Retinal pigment epithelial cell (primary cell): Measurements from ENCODE around the gene LCA5L.
A peak's percentile ranks its signal among the peaks of the same experiment; 100 is the strongest.
"Not testable (repeated sequence)": the region's sequence is repeated elsewhere in the genome, so short reads cannot be mapped to it uniquely, and the experiment has no call there.

Source experiments
- DNase-seq: peaks from one replicate; pipeline ENCODE4 v3.0.0-alpha.2; 2010; ENCODE audit warnings: low read depth
- H3K4me3 ChIP-seq: 2 replicates; pipeline ENCODE4 v1.5.1; 2011; ENCODE audit warnings: mild to moderate bottlenecking, low read length, control low read depth, moderate library complexity
- CTCF ChIP-seq: conservative IDR thresholded peaks from 2 replicates; pipeline ENCODE4 v1.5.1; 2011; ENCODE audit warnings: low read depth, low read length, control low read depth, inconsistent platforms

Gene LCA5L

GRCh38 chr21:39381009-39381408 lies 64.6 kb downstream of the LCA5L start:
- no peak for DNase-seq
- H3K4me3 ChIP-seq: peak overlapping the region; percentile 93
- no peak for TF ChIP-seq CTCF

- TF ChIP-seq CTCF: no peak
- peak; percentile 61 for DNase-seq
- H3K4me3 ChIP-seq: peak overlapping the region; percentile 93
Observed at GRCh38 chr21:39379986-39380891, 65.3 kb downstream of the LCA5L start.

- H3K4me3 ChIP-seq: no peak overlapping the region
- no peak for DNase-seq
- no peak for TF ChIP-seq CTCF
Observed at GRCh38 chr21:39377444-39378050, 68.0 kb downstream of the LCA5L start.

- DNase-seq: no peak
- TF ChIP-seq CTCF: no peak
Observed at GRCh38 chr21:39375446-39375845, 70.1 kb downstream of the LCA5L start.

GRCh38 chr21:39374046-39374445 lies 71.5 kb downstream of the LCA5L start:
- no peak overlapping the region for H3K4me3 ChIP-seq
- TF ChIP-seq CTCF: no peak
- DNase-seq: no peak

More at GRCh38 chr21:39375446-39375845, 70.1 kb downstream of the LCA5L start:
- H3K4me3 ChIP-seq: no peak overlapping the region

GRCh38 chr21:39373634-39374033 lies 71.9 kb downstream of the LCA5L start:
- no peak overlapping the region for H3K4me3 ChIP-seq
- TF ChIP-seq CTCF: peak; percentile 63
- no peak for DNase-seq

GRCh38 chr21:39369896-39370288 lies 75.7 kb downstream of the LCA5L start:
- not testable (repeated sequence) for DNase-seq, H3K4me3 ChIP-seq
